Kidney tubule cell (primary cell): ENCODE measurements around the gene ACOT7.

Source experiments
- DNase-seq: peaks from one replicate; pipeline ENCODE4 v3.0.0-alpha.2; 2018; ENCODE audit warnings: low spot score

Gene ACOT7

GRCh38 chr1:6268415-6268814 lies 125.2 kb downstream of the ACOT7 start:
- no peak for DNase-seq

- DNase-seq, result peak; percentile 45
Observed at GRCh38 chr1:6267686-6268322, 125.8 kb downstream of the ACOT7 start.

- DNase-seq, result no peak
Observed at GRCh38 chr1:6266641-6267040, 126.9 kb downstream of the ACOT7 start.

- no peak for DNase-seq
Observed at GRCh38 chr1:6265151-6265550, 128.4 kb downstream of the ACOT7 start.

GRCh38 chr1:6263716-6264115 lies 129.9 kb downstream of the ACOT7 start:
- no peak for DNase-seq

GRCh38 chr1:6262555-6263420 lies 130.8 kb downstream of the ACOT7 start:
- DNase-seq, result no peak

GRCh38 chr1:6261615-6261995 lies 132.0 kb downstream of the ACOT7 start:
- no peak for DNase-seq

- DNase-seq, result no peak
Observed at GRCh38 chr1:6260961-6261614, 132.5 kb downstream of the ACOT7 start, which contains the start of gene GPR153. Gene GPR153 (minus strand): TSS chr1:6261098. CDS start chr1:6254905, 6,193 bp downstream.

GRCh38 chr1:6260433-6260934 lies 133.1 kb downstream of the ACOT7 start:
- no peak for DNase-seq

- DNase-seq, result peak; percentile 50
Observed at GRCh38 chr1:6259491-6260362, 133.8 kb downstream of the ACOT7 start.

- no peak for DNase-seq
Observed at GRCh38 chr1:6258675-6259074, 134.9 kb downstream of the ACOT7 start.

- DNase-seq, result peak; percentile 56
Observed at GRCh38 chr1:6257541-6258069, 136.0 kb downstream of the ACOT7 start.

GRCh38 chr1:6256645-6257044 lies 136.9 kb downstream of the ACOT7 start:
- no peak for DNase-seq

- no peak for DNase-seq
Observed at GRCh38 chr1:6254691-6255090, 138.9 kb downstream of the ACOT7 start.

- DNase-seq, result no peak
Observed at GRCh38 chr1:6253380-6253779, 140.2 kb downstream of the ACOT7 start.

- DNase-seq, result no peak
Observed at GRCh38 chr1:6252374-6252710, 141.2 kb downstream of the ACOT7 start.

GRCh38 chr1:6251681-6252373 lies 141.7 kb downstream of the ACOT7 start:
- DNase-seq, result no peak

GRCh38 chr1:6251233-6251632 lies 142.3 kb downstream of the ACOT7 start:
- DNase-seq, result no peak

GRCh38 chr1:6249739-6250689 lies 143.6 kb downstream of the ACOT7 start:
- DNase-seq, result no peak
